CD4-positive, alpha-beta memory T cell (primary cell): Measurements from ENCODE around the gene NKX1-2. TPM values are rescaled to one million over a fixed set of nuclear protein-coding genes. Genes with fewer than 3 reads are reported as not detected.
A peak's percentile ranks its signal among the peaks of the same experiment; 100 is the strongest.

Experiments
- CTCF ChIA-PET: fragments of 350-600 bp; sonication (Branson Sonifier 250); formaldehyde crosslinking; loops from one replicate; lab custom pipeline; 2021; ENCODE audit warnings: inconsistent platforms; ENCODE audit not compliant: partially characterized antibody; lab: Charles Lee
- POLR2A ChIA-PET: fragments of 350-600 bp; sonication (Branson Sonifier 250); formaldehyde crosslinking; loops from one replicate; lab custom pipeline; 2021; ENCODE audit not compliant: partially characterized antibody; lab: Charles Lee
- DNase-seq, 5 donors: peaks; one replicate each; pipeline versions ENCODE4 v3.0.0 to v3.0.0-alpha.2; 2020 to 2022; ENCODE audit warnings: mixed read lengths in 1 of 5
- H3K27ac ChIP-seq: one replicate; pipeline ENCODE4 v1.7.0; 2013; ENCODE audit warnings: low read depth, low read length
- H3K27me3 ChIP-seq: 2 replicates; pipeline ENCODE4 v1.7.0; 2013; ENCODE audit warnings: mild to moderate bottlenecking, low read length, moderate library complexity; ENCODE audit not compliant: insufficient read depth
- H3K36me3 ChIP-seq: 2 replicates; pipeline ENCODE4 v1.7.0; 2013; ENCODE audit warnings: mild to moderate bottlenecking, low read length, moderate library complexity; ENCODE audit not compliant: insufficient read depth
- H3K4me1 ChIP-seq: 2 replicates; pipeline ENCODE4 v1.7.0; 2013; ENCODE audit warnings: mild to moderate bottlenecking, low read length, moderate library complexity; ENCODE audit not compliant: insufficient read depth
- H3K4me3 ChIP-seq, 2 donors: one replicate each; pipeline ENCODE4 v1.7.0; 2013; ENCODE audit warnings: low read length in 2 of 2, mild to moderate bottlenecking in 1 of 2
- H3K9me3 ChIP-seq, 2 donors: one replicate each; pipeline ENCODE4 v1.7.0; 2013; ENCODE audit warnings: low read length in 2 of 2, control low read depth in 1 of 2; ENCODE audit not compliant: control insufficient read depth in 1 of 2
- H3K27ac Mint-ChIP-seq, 7 donors: one replicate each; pipeline ENCODE4 v1.8.0; 2020 to 2021; ENCODE audit warnings: mixed read lengths in 7 of 7, mild to moderate bottlenecking in 6 of 7, inconsistent platforms in 3 of 7, moderate library complexity in 3 of 7
- H3K27me3 Mint-ChIP-seq, 2 donors: one replicate each; pipeline ENCODE4 v1.8.0; 2020 to 2021; ENCODE audit warnings: mixed read lengths in 2 of 2
- H3K36me3 Mint-ChIP-seq, 2 donors: one replicate each; pipeline ENCODE4 v1.8.0; 2020 to 2021; ENCODE audit warnings: mixed read lengths in 2 of 2, inconsistent platforms in 1 of 2, mild to moderate bottlenecking in 1 of 2
- H3K4me1 Mint-ChIP-seq, 4 donors: one replicate each; pipeline ENCODE4 v1.8.0; 2020 to 2021; ENCODE audit warnings: mixed read lengths in 4 of 4, mild to moderate bottlenecking in 1 of 4
- H3K4me3 Mint-ChIP-seq, 8 donors: one replicate each; pipeline ENCODE4 v1.8.0; 2020 to 2021; ENCODE audit warnings: mixed read lengths in 8 of 8, mild to moderate bottlenecking in 7 of 8, moderate library complexity in 6 of 8, inconsistent platforms in 3 of 8
- H3K9me3 Mint-ChIP-seq, 8 donors: one replicate each; pipeline ENCODE4 v1.8.0; 2020 to 2021; ENCODE audit warnings: mixed read lengths in 8 of 8, mild to moderate bottlenecking in 5 of 8, inconsistent platforms in 3 of 8, moderate library complexity in 1 of 8
- intact Hi-C: fragments of 100-400 bp; cut with micrococcal nuclease; formaldehyde crosslinking; loops from one replicate; pipeline ENCODE4 v1.15.1; 2023
- polyA plus RNA-seq, 2 donors: library from polyadenylated mRNA; unstranded; fragments of 300-500 nt; fragmentation: Illumina TruSeq; gene quantifications; one replicate each; pipeline ENCODE4 v1.2.3, GENCODE V29; 2021
- total RNA-seq, 2 experiments: library from RNA; stranded (reverse); gene quantifications; one replicate each; pipeline ENCODE4 v1.2.3, GENCODE V29; 2021

NKX1-2 gene
- total RNA-seq (not detected), polyA plus RNA-seq (not detected)

DNA sequence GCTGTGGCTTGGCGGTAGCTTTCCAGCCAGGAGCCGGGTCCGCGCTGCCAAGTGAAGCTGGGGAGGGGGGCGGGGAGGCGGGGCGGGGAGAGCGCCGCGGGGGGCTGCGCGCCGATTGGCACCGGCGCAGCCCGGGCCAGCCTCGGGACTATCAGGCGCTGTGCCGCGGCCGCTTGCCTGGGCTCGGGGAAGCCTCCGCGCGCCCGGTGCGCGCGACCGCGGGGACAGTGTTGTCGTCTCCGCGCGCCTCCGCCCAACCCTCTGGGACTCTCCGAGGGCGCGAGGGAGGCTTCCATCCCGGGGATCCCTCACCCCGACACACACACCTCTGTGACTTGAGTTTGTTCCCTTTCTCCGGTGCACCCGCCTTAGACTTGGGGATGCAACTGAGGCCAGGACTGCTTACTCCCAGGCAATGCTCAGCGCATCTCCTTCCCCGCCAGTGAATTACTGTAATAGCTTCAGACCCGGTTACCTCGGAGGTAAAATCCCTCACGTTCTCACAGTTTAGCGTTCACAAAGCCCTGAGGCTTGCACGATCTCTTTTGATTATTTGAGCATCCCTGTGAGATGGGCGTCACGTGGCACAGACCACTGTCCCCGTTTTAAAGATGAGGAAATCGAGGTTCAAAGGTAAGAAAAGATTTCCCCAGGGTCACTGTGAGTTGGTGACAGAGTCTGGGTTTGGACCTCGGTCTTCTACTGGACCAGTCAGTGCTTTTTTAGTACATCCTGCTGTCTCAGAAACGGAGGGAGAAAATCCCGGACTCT is at the start of gene NKX1-2:
NKX1-2 (minus strand) TSS at position 24 of the 771 bp plus-strand sequence. CDS start 92 bp downstream, outside the sequence.
- H3K9me3 ChIP-seq = no peaks in the 10 kb centered on the region
- H3K36me3 ChIP-seq = no peaks in the 10 kb centered on the region
- H3K4me3 Mint-ChIP-seq = peak within 1 kb of the TSS; percentile 20 to 72 (median 61)
- H3K4me3 ChIP-seq = no peak within 1 kb of the TSS
- no peak within 1 kb of the TSS for H3K27ac ChIP-seq
- peaks cover 11 to 33% (median 21%) of the 10 kb centered on the region in 4 donors for H3K4me1 Mint-ChIP-seq
- CTCF ChIA-PET = no interaction called here
- POLR2A ChIA-PET = no interaction called here
- H3K27ac Mint-ChIP-seq = no peak within 1 kb of the TSS
- intact Hi-C loops = no loop called here
- H3K4me1 ChIP-seq = peaks cover 16% of the 10 kb centered on the region
- no peak for DNase-seq
- H3K9me3 Mint-ChIP-seq = no peaks in the 10 kb centered on the region
- no peaks in the 10 kb centered on the region for H3K36me3 Mint-ChIP-seq
- H3K27me3 ChIP-seq = peaks cover 41% of the 10 kb centered on the region
- H3K27me3 Mint-ChIP-seq = peaks cover 67% of the 10 kb centered on the region in 2 donors

DNA sequence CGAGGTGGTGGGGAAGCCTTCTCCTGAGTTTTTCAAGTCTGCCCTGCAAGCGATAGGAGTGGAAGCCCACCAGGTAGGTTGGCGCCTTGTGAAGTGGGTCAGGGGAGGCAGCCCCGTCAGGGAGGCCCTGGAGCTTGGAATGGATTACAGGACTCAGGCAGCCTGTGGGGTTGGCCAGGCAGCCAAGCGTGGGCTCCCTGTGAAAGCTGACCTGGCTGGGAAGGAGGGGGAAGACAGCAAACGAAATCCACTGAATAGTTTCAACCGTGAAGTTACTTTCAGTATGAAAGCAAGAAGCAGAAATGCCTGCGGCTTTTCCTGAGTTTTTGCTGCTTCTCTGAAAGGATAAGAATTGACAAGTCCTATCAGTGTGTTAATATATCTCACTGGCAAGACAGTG is 48.2 kb upstream of the NKX1-2 start:
- intact Hi-C loops = no loop called here
- Mint-ChIP-seq H3K27ac (peak overlapping the region in 1 of 7 donors; percentile 10), H3K9me3 (peaks cover 0 to 6% (median 3%) of the 10 kb centered on the region in 8 donors), H3K27me3 (no peaks in the 10 kb centered on the region), H3K36me3 (peaks cover 22 to 23% of the 10 kb centered on the region in 2 donors), H3K4me1 (peaks cover 1 to 14% (median 3%) of the 10 kb centered on the region in 4 donors), H3K4me3 (no peak overlapping the region)
- no peaks in the 10 kb centered on the region for H3K9me3 ChIP-seq
- H3K36me3 ChIP-seq = no peaks in the 10 kb centered on the region
- H3K4me1 ChIP-seq = peaks cover 4% of the 10 kb centered on the region
- DNase-seq = no peak
- H3K4me3 ChIP-seq = no peak overlapping the region
- no peak overlapping the region for H3K27ac ChIP-seq
- ChIA-PET CTCF (interaction anchor here (0.7 kb wide), 1 partner anchor 35 kb away, joined by 3 read pairs; no protein-coding TSS in a partner anchor), POLR2A (no interaction called here)
- no peaks in the 10 kb centered on the region for H3K27me3 ChIP-seq

DNA sequence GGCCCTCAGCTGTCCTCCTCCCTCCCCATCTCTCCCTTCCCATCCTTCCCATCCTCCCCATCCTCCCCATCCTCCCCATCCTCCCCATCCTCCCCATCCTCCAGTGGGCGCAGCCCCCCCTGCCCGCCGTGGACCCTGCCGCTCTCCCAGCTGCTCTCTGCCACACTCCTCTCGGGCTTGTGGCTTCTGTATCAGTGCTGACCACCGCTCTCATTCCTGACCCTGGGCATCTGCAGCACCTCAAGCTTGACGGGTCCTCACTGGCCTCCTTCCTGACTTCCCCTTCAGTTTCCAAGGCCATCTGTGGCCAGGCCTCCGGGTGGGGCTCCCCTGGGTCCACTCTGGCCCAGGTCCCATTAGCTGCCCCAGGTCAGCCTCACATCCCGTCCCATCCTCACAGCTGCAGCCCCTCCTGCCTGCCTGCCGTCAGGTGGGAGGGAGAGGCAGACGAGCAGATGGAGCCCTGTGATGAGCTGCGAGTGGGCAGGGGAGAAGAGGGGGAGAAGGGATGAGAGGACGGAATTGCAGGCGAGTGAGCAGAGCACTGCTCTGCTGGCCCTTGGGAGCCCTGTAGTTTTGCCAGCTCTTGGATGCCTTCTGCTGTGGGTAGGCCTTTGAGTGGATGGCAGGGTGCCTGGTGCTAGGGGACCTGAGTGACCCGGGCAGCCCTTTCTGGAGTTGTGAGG is 47.5 kb upstream of the NKX1-2 start:
- no peak overlapping the region for H3K27ac ChIP-seq
- POLR2A ChIA-PET = no interaction called here
- H3K9me3 Mint-ChIP-seq = peaks cover 0 to 6% (median 3%) of the 10 kb centered on the region in 8 donors
- no peak overlapping the region for H3K4me3 Mint-ChIP-seq
- peaks cover 4% of the 10 kb centered on the region for H3K4me1 ChIP-seq
- peaks cover 1 to 14% (median 3%) of the 10 kb centered on the region in 4 donors for H3K4me1 Mint-ChIP-seq
- DNase-seq = no peak
- H3K27me3 Mint-ChIP-seq = no peaks in the 10 kb centered on the region
- H3K36me3 ChIP-seq = no peaks in the 10 kb centered on the region
- CTCF ChIA-PET = interaction anchor here (0.7 kb wide), 1 partner anchor 35 kb away, joined by 3 read pairs; no protein-coding TSS in a partner anchor
- no peak overlapping the region for H3K4me3 ChIP-seq
- intact Hi-C loops = no loop called here
- H3K36me3 Mint-ChIP-seq = peaks cover 23 to 24% of the 10 kb centered on the region in 2 donors
- no peaks in the 10 kb centered on the region for H3K9me3 ChIP-seq
- H3K27me3 ChIP-seq = no peaks in the 10 kb centered on the region
- H3K27ac Mint-ChIP-seq = no peak overlapping the region

DNA sequence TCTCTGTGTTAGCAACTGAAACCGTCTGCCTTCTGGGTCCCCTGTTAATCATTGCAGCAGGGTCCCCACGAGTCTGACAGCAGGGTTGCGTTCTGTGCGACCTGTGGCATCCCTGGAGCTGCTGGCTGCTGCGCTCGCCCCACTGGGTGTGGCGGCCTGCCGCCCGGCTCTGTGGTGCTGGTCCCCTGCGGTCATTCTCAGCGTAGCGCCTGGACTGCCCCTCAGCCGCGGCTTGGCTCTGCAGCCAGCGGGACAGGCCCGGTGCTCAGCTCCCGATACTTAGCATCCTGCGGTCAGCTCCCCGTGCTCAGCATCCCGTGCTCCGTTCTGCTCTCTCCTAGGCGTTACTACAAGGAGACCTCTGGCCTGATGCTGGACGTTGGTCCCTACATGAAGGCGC is 46.8 kb upstream of the NKX1-2 start:
- ChIA-PET POLR2A (no interaction called here), CTCF (no interaction called here)
- Histone ChIP-seq H3K27ac (no peak overlapping the region), H3K36me3 (no peaks in the 10 kb centered on the region), H3K4me3 (no peak overlapping the region), H3K9me3 (no peaks in the 10 kb centered on the region), H3K27me3 (no peaks in the 10 kb centered on the region), H3K4me1 (peaks cover 4% of the 10 kb centered on the region)
- intact Hi-C loops = no loop called here
- H3K27me3 Mint-ChIP-seq = no peaks in the 10 kb centered on the region
- peaks cover 0 to 6% (median 3%) of the 10 kb centered on the region in 8 donors for H3K9me3 Mint-ChIP-seq
- peaks cover 1 to 14% (median 3%) of the 10 kb centered on the region in 4 donors for H3K4me1 Mint-ChIP-seq
- no peak overlapping the region for H3K27ac Mint-ChIP-seq
- no peak overlapping the region for H3K4me3 Mint-ChIP-seq
- DNase-seq = no peak
- H3K36me3 Mint-ChIP-seq = peaks cover 16 to 20% of the 10 kb centered on the region in 2 donors

DNA sequence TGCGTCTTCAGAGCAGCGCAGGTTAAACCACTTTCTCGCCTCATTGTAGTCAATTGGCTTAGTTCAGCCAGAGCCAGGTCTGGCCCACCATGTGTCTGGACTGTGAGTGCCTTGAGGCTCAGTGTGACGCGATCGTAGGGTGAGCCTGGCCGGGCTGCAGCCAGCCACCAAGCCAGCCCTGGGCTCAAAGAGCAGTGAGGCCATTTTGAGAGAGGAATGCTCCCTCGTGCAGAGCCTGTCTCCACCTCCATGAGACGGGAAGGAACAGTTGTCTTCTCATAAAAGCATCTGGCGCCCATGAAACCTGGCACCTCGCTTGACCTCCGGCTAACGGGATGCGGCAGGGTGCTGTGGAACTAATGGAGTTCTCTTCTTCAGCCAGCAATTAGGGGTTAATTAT is 46.3 kb upstream of the NKX1-2 start:
- intact Hi-C loops = no loop called here
- Histone ChIP-seq H3K36me3 (no peaks in the 10 kb centered on the region), H3K4me3 (no peak overlapping the region), H3K27ac (no peak overlapping the region), H3K27me3 (no peaks in the 10 kb centered on the region), H3K4me1 (peaks cover 4% of the 10 kb centered on the region), H3K9me3 (no peaks in the 10 kb centered on the region)
- Mint-ChIP-seq H3K4me3 (no peak overlapping the region), H3K27me3 (no peaks in the 10 kb centered on the region), H3K27ac (no peak overlapping the region), H3K4me1 (peaks cover 1 to 14% (median 3%) of the 10 kb centered on the region in 4 donors), H3K9me3 (peaks cover 0 to 6% (median 3%) of the 10 kb centered on the region in 8 donors), H3K36me3 (peaks cover 14 to 20% of the 10 kb centered on the region in 2 donors)
- no peak for DNase-seq
- POLR2A ChIA-PET = no interaction called here
- CTCF ChIA-PET = no interaction called here

DNA sequence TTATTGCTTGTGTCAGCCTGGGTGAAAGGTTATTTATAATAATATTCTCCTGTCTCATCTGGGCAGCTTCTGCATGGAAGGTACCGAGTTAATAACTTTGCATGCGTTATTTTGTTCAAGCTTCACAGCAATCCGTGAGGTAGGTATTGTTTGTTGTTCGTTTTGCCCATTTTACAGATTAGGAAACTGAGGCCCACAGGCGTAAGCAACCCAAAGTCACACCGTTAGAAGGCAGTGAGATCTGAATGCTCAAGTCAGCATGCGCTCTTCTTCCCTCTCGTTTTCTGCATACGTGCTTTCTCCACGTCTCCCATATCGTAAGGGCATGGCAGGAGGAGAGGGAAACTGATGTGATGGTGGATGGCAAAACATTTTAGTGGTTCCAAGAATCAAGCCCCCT is 45.9 kb upstream of the NKX1-2 start:
- Histone ChIP-seq H3K36me3 (no peaks in the 10 kb centered on the region), H3K4me1 (peaks cover 4% of the 10 kb centered on the region), H3K27me3 (no peaks in the 10 kb centered on the region), H3K27ac (no peak overlapping the region), H3K4me3 (no peak overlapping the region), H3K9me3 (no peaks in the 10 kb centered on the region)
- Mint-ChIP-seq H3K27ac (peak overlapping the region in 1 of 7 donors; percentile 30), H3K27me3 (no peaks in the 10 kb centered on the region), H3K9me3 (peaks cover 0 to 4% (median 1%) of the 10 kb centered on the region in 8 donors), H3K4me1 (peaks cover 1 to 14% (median 3%) of the 10 kb centered on the region in 4 donors), H3K36me3 (peaks cover 9 to 16% of the 10 kb centered on the region in 2 donors), H3K4me3 (no peak overlapping the region)
- ChIA-PET CTCF (no interaction called here), POLR2A (no interaction called here)
- DNase-seq = no peak
- intact Hi-C loops = no loop called here

DNA sequence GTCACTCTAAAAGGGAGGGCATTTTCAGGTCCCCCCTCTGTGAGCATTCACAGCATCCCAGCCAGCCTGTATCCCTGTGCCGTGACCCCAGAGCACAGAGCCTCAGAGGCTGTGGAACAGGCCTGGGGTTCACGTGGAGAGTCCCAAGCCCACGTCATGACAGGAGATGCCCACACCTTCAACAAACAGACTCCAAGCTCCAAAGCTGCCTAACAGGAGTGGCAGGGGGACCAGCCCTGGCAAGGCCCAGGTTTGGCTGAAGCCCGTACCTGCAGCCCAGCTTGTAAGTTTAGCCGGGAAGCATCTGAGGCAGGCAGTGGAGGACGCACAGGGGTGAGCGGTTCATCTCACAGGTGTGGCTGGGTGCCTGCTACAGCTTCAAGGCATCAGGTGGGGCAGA is 45.3 kb upstream of the NKX1-2 start:
- Mint-ChIP-seq H3K27ac (no peak overlapping the region), H3K27me3 (no peaks in the 10 kb centered on the region)
- POLR2A ChIA-PET = no interaction called here

More for the DNA sequence above, 45.3 kb upstream of the NKX1-2 start:
- no peaks in the 10 kb centered on the region for H3K36me3 ChIP-seq
- CTCF ChIA-PET = no interaction called here
- peaks cover 1 to 14% (median 3%) of the 10 kb centered on the region in 4 donors for H3K4me1 Mint-ChIP-seq
- H3K9me3 Mint-ChIP-seq = no peaks in the 10 kb centered on the region
- H3K27me3 ChIP-seq = no peaks in the 10 kb centered on the region
- H3K9me3 ChIP-seq = no peaks in the 10 kb centered on the region
- peaks cover 4% of the 10 kb centered on the region for H3K4me1 ChIP-seq
- peaks cover 9 to 15% of the 10 kb centered on the region in 2 donors for H3K36me3 Mint-ChIP-seq
- intact Hi-C loops = no loop called here
- no peak overlapping the region for H3K4me3 Mint-ChIP-seq
- no peak for DNase-seq
- H3K27ac ChIP-seq = no peak overlapping the region
- H3K4me3 ChIP-seq = no peak overlapping the region
